Ureter (tissue), 1 donor: Measurements from ENCODE around the gene TEDC1. TPM values are rescaled to one million over a fixed set of nuclear protein-coding genes. Genes with fewer than 3 reads are reported as not detected.

Experiments
- DNase-seq: peaks from one replicate; pipeline ENCODE4 v3.0.0-alpha.2; 2020; ENCODE audit warnings: low spot score
- total RNA-seq: library from RNA; stranded (reverse); gene quantifications from one replicate; pipeline ENCODE4 v1.2.4, GENCODE V29; 2023
- donor health status: DM: yes; HTN: yes; CAD: no.

TEDC1 gene, protein sequence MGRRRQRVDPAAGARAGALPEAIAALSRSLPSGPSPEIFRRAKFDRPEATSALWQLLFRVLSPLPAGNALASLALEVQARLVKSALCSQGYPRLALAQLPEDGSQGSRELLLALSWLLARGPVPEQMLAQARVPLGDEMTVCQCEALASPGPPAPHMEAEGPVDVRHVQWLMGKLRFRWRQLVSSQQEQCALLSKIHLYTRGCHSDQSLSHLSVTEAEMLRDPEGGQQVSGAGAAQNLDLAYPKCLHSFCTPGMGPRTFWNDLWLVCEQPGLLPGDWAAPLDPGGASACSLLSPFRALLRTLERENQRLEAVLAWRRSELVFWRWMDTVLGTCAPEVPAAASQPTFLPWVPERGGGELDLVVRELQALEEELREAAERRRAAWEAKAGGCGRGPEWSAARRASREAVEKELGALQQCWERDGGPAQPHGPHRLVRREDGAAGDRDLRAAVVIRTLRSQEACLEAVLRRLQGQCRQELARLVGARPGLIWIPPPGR
- total RNA-seq: 9.7 TPM

DNA sequence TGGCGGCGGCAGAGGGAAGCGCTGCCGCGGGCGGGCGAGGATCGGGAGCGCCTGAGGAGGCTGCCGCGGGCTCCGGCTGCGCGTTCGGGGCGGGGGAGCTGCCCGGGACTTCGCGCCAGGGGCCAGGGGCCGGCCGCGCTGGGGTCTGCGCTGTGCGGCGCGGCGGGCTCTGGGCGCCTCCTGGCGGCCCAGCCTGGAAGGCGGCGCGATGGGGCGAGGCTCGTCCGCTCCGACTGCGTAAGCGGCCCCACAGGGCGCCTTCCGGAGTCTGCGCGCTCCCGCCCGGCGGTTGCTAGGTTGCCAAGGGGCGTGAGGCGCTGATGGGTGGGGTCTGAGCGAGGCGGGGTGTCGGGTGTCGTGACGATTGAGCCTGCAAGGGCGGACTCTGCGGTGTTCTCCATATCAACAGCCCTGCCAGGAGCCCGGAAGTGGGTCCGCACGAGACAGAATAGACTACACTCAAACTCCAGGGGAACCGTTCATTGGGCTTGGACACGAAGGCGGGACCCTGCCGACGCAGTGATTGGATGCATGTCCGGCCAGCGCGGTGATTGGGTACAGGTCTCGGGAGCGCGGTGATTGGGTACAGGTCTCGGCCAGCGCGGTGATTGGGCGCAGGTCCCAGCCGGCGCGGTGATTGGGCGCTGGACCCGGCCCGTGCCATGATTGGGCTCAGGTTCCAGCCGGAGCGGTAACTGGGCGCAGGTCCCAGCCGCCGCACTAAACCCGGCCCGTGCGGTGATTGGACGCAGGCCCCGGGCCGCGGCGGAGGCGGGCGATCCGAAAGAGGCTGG is at the start of gene TEDC1:
TEDC1 (plus strand) TSS at position 675 of the 794 bp plus-strand sequence. CDS start 130 bp downstream, outside the sequence.
- peak; percentile 99 for DNase-seq

DNA sequence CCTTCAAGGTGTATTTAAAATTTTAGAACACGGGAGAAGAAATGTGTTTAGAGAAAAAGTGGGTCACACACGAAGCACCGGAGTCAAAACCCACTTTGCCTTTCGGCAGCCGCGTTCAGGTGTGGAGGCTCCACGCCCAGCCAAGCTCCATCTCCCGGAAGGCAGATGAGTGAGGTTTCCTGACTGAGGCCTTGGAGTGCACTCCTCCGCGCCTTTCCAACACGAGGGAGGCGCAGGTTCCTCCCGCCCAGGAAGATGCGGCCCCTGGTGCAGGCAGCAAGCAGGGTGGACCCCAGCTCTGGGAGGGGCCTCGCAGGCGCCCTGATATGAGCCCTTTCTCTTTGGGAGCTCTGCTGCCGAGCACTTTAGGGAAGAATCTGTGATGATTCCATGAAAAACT is 48.9 kb upstream of the TEDC1 start:
- no peak for DNase-seq

DNA sequence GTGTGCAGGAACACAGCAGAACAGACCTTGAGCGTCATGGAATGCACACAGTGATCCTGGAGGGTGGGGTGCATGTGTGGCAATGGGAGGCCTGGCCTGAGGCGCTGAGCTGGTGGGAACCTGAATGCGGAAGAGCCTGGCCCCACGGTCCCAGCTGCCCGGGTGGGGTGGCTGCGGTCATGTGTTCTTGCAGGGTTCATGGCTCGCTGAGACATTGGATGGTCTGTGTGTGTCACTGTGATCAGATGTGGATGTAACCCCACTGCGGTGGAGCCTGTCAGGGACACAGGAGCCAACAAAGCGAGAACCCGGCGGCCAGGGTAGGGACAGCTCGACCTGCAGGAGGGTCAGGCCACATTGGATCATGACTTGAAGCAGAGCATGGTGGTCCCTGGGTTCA is 48.2 kb upstream of the TEDC1 start:
- no peak for DNase-seq

DNA sequence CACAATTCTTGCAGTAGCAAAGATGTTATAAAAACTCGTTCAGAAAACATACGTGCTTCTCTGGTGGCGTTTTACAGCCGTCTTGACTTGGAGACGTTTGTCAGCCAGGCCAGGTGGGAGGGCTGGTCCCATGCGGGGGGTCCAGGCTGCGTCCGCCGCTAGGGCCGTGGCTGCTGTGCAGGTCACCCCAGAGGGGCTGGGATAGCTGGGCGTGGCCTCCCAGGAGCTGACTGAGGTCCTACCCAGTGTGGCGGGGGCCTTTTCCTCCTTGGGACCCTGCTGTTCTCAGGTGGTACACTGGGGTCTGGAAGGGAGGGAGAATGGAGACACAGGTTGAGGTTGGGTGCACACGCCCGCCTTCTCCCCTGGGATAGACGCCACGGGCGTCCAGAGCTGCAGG is 46.2 kb upstream of the TEDC1 start:
- no peak for DNase-seq

DNA sequence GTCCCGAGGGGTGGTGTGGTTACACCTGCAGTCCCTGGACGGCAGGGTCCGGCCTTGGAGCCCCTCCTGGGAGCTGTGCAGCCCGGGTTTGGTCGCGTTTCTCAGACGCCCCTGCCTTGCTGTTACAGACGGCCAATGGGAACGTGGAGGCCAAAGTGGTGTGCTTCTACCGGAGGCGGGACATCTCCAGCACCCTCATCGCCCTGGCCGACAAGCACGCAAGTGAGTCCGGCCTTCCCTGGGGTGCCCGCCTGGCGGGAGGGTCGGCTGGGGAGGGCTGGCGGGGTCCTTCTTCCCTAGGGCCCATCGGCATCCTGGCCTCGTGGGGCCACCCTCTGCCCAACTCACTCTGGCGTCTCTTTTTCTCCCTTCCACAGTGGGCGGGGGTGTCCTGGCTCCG is 45.8 kb upstream of the TEDC1 start:
- DNase-seq: no peak

DNA sequence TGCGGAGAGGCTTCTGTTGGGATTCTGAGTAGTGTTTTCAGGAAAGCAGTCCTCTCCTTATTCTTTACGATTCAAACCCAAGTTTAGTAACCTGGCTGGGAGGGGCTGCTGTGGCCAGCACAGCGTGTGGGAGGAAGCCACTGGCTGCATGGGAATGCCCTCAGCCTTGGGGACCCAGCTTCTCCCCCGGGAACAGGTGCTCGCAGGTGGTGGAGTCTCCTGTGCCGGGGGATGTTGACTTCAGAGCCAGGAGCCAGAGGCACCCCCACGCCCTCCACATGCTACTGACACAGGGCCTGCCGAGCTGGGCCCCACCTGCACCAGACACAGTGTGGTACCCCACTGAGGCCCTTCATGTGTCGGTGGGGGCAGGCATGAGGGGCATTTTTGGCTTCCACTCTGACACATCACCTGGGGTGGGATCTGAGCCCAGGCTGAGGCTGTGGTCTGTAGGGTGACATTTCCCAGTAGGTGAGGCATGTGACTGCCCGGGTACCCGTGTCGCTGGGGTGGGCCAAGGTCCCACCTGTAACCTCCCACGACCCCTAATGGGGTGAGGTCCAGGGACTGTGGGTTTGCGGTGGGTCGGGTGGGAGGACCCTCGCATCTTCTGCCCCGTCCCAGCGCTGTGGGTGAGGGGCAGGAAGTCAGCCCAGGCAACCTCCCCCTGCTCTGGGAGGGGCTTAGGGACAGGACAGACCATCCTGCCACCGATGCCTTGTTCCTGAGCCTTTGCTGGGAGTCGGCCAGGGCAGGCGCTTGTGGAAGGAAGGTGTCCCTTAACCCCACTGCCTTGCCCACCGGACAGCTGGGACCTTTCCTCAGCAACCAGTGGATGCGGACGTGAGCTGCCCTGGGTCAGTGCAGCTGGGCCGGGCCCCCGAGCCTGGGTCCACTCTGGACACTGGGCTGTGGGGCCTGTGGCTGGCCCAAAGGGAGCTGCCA is 44.9 kb upstream of the TEDC1 start:
- no peak for DNase-seq

DNA sequence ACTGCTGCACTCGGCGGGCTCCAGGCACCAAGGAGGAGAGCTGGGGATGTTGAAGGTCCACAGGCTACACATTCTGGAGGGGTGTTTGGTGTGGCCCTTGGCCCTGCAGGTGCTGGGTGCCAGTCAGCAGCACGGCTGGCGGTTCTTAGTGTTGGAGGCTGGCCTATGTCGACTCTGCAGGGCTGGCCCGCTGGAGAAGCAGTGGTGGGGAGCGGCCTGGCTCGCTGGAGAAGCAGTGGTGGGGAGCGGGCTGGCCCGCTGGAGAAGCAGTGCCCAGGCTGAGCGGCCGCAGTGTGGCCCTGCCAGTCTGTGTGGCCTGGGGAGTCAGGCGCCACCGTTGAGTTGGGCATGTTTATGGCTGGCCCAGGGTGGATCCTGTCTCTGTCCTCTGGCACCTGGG is 44.1 kb upstream of the TEDC1 start:
- DNase-seq: no peak

DNA sequence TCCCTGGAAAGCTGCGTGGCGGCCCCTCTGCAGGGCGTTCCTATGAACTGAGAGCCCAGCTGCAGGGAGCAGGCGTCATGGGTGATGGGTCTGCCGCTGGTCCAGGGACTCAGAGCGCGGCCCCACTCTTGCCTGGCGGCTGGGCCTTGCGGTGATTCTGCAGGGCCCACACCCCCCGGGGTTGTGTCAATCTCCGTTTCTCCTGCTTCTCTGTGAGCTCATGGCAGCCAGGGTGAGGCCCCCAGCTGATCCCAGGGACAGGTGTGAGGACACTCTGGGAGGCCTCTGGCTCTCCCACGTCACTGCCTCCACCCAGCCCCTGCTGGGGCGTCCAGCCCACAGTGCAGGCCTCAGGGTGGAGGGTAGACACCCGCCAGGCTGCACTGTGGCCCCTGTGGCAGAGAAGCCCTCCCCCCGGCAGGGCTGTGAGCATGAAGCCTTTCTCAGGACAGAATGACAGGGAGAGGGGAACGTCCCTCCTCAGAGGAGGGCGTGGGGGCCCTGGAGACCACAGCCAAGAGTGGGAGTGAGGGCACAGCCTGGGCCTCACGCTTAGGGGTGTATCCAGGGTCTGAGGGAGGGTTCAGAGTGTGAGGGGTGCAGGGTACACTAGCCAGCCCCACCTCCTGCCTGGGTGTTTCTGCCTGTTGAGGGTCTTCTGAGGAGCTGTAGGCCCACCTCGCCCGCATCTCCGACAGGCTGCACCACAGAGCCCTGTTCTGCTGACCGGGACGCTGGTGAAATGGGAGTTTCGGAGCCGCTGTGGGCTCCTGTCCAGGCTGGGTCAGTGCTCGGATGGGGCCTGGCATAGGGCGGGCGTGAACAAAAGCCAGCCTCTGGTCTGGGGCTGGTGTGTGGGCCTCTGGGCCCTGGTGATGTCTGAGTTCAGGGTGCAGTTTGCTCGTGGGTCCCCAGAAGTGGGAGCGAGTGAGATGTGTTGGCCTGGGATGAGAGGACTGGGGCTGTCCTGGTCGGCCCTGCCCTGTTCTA is 43.1 kb upstream of the TEDC1 start:
- no peak for DNase-seq

DNA sequence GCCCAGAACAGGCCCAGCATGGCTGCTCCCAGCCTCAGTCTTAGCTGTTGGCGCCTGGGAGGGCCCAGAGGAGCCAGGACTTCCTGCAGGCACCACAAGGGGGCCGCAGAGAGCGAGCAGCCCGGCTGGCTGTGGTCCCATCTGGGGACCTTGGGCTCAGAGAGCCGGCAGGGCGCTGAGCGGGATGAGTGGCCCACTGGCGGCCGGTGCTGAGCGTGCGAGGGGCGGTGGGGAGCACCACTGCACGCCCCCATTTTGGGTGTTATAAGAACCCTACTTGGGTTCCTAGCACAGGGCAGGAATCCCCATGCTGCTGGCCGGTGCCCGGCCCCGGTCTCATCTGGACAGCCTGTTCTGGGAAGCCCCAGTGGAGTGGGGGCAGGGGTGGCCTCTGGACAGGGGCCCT is 42.3 kb upstream of the TEDC1 start:
- peak; percentile 74 for DNase-seq

DNA sequence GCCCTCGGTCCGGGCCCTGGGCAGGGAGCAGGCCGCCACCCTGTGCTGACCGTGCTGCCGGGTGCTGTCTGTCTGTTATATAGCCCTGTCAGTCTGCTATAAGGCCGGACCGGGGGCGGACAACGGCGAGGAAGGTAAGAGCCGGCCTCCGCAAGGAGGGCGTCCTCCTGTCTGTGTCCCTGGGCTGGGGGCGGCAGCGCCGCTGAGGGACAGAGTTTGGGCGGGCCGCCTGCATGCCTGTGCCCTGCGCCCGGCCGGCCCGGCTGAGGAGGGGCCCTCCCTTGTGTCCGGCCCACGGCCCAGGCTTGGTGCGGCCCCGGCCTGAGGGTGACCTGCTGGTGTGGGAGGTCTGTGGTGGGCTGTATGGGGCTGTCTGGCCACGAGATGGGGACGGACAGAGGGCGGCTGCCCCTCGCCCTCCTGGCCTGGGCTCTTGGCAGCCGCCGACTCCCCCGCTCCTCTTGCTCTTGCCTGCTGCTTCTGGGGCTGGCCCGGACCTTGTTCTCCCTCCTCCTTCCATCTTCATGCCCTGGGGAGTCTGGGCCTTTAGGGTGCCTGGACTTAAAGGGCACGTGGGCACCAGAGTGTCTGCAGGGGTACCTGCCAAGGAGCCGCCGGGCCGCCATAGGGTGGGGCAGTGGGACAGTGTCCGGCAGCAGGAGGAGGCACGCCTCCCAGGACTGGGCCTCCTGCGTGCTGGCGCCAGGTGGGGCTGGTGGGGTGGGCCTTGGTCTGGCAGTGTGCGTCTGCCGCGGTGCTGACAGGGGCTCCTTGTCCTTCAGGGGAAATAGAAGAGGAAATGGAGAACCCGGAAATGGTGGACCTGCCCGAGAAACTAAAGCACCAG is 41.5 kb upstream of the TEDC1 start:
- no peak for DNase-seq

DNA sequence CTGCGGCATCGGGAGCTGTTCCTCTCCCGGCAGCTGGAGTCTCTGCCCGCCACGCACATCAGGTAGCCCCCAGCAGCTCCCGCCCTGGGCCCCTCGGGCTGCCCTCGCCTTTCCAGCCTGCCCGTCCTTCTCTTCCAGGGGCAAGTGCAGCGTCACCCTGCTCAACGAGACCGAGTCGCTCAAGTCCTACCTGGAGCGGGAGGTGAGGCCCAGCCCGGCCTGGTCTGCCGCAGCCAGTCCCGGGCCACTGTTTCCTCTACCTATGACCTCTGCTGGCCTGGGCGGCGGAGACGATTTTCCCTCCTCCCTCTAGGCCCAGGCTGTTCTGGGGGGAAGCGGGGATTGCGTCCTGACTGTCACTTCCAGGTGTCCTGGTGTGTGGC is 40.9 kb upstream of the TEDC1 start:
- DNase-seq: no peak

DNA sequence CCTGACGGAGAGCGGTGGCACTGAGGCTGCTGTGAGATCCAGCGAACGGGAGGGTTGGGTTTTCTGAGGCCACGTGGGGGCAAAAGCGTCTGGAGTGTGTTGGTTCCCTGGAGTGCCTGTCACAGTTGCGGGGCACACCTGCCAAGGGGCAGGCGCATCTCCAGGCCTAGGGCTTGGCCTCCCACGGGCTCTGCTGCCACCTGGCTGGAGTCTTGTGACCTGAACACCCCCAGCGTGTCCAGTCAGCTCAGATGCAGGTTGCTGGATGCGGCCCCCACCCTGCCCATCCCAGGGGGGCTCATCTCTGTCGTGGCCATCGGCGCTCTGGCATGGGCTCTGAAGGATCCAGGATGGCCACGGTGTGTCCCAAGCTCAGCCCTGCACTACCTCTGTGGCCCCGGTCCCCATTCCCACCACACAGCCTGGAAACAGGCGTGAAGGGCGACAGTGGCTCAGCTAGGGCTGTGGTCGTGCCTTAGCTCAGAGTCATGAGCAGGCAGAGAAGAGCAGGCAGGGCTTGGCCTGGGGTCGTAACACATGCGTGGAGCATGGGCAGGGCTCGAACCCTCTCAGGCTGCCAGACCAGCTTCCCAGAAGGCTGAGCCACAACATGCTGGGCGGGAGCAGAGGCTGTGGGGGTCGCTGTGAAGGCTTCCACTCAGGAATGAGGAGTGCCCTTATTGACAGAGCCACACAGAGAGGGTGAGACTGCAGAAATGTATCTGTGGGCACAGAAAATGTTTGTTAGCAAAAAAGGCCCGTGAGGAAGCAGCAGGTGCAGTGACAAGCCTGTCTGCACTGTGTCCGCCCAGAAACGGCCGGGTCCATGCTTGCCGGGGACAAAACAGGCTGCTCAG is 40.0 kb upstream of the TEDC1 start:
- DNase-seq: no peak

DNA sequence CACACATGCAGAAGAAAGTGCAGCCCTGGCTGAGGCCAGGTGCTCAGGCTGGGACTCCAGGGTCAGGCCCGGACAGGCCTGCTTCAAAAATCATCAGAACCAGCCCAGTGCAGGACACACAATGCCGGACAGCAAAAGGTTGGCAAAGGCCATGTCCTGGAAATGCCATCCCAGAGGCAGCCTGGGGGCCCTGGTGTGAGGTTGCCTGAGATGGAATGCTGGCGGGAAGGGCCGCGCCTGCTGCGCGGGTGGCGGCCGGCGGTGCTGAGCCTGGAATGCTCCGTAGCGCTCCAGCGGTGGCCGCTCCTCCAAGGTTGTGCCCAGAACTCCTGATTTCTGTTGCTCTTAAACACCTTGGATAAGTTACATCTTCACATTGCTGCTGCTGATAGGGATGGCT is 38.1 kb upstream of the TEDC1 start:
- DNase-seq: no peak

DNA sequence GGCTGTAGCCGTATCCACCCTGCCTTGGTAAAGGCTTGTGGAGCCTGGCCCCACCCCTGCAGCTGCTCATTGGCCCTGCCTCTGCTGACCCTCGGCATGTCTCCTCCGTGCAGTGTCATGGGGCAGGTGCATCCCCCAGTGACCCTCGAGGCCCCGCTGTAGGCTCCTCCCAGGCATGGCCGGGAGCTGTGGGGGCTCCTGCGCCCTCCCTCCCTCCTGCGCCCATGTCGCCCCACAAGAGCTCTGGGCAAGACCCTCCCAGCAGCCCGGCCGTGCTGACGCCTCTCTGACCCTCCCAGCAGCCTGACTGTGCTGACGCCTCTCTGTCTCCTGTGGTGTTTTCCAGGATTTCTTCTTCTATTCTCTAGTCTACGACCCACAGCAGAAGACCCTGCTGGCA is 37.2 kb upstream of the TEDC1 start:
- DNase-seq: no peak

DNA sequence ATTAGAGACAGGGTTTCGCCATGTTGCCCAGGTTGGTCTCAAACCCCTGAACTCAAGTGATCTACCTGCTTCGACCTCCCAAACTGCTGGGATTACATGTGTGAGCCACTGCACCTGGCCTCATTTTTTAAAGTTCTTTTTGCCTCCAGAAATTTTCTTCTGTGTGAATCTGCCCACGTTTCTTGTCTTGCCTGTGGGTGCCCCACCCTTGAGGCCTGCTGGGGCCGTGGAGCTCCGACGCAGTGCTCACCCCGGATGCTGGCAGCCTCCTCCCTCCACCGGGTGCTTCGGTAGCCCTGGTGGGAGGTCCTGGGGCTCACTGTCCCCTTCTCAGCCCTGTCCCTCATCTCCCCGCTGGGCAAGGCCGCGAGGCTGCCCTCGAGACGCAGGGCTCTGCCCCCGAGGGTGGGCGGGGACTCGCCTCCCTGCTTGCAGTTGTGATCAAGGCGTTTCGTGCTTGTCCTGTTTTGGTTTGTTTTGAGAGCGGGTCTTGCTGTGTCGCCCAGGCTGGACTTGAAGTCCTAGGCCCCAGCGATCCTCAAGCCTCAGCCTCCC is 35.9 kb upstream of the TEDC1 start:
- DNase-seq: no peak

DNA sequence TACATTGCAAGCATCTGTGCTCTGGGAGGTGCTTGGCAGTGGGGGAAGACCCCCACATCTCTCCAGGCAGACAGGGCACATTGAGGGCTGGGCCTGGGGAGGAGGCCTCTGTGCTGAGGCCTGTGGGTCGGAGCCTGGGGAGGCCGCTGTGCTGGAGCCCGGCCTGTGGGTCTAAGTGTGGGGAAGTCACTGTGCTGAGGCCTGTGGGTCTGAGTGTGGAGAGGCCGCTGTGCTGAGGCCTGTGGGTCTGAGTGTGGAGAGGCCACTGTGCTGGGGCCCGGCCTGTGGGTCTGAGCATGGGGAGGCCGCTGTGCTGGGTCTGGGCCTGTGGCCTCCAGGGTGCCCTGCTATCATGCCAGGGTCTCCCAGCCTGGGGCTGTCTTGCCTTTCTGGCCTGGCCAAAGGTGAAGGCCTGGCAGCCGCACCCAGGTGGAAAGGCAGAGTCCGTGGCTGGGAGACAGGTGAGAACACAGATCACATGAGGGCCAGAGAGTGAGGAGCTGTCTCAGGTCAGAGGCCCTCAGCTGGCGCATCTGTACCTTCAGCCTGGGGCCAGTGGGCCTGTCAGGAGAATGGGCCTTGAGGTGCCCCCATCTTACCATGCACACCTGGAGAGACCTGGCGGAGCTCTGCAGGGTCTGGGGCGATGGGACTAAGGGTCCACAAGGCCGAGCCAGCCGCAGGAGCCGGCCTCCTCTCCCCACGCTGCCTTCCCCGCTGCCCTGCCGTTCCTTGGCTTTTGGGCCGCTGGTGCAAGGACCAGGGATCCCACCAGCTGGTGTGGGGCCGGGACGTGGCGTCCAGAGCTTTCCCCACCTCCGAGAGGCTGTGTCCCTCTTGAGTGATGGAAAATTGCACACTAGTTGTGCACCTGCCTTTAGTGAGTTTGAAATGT is 35.0 kb upstream of the TEDC1 start:
- DNase-seq: no peak
